NCI-H2081 treated with DMSO at 0.1 percent for 48 hours (cell line): Measurements from ENCODE around the gene SLC9A7.

Experiments
- DNase-seq: peaks from one replicate; lab custom pipeline; 2025; lab: John Stamatoyannopoulos, UW

SLC9A7 gene

GRCh38 chrX:46647251-46647650, 111.7 kb downstream of the SLC9A7 start:
- no peak for DNase-seq

GRCh38 chrX:46645614-46646013, 113.3 kb downstream of the SLC9A7 start:
- no peak for DNase-seq

- DNase-seq = no peak
Observed at GRCh38 chrX:46643636-46644035, 115.3 kb downstream of the SLC9A7 start.

- DNase-seq = no peak
Observed at GRCh38 chrX:46642145-46642544, 116.8 kb downstream of the SLC9A7 start.

GRCh38 chrX:46637938-46638337, 121.0 kb downstream of the SLC9A7 start:
- no peak for DNase-seq

GRCh38 chrX:46636223-46636622, 122.7 kb downstream of the SLC9A7 start:
- DNase-seq = no peak

GRCh38 chrX:46635186-46635585, 123.7 kb downstream of the SLC9A7 start:
- DNase-seq = no peak

- no peak for DNase-seq
Observed at GRCh38 chrX:46634577-46634976, 124.3 kb downstream of the SLC9A7 start.

- no peak for DNase-seq
Observed at GRCh38 chrX:46630141-46630540, 128.8 kb downstream of the SLC9A7 start.

GRCh38 chrX:46628460-46629371, 130.2 kb downstream of the SLC9A7 start:
- no peak for DNase-seq

GRCh38 chrX:46627711-46628419, 131.1 kb downstream of the SLC9A7 start:
- no peak for DNase-seq

GRCh38 chrX:46627062-46627461, 131.9 kb downstream of the SLC9A7 start:
- DNase-seq = no peak

- no peak for DNase-seq
Observed at GRCh38 chrX:46626566-46626965, 132.4 kb downstream of the SLC9A7 start.

GRCh38 chrX:46624090-46624786, 134.7 kb downstream of the SLC9A7 start:
- no peak for DNase-seq

- DNase-seq = no peak
Observed at GRCh38 chrX:46621572-46621971, 137.3 kb downstream of the SLC9A7 start.

GRCh38 chrX:46620505-46620904, 138.4 kb downstream of the SLC9A7 start:
- DNase-seq = no peak

- no peak for DNase-seq
Observed at GRCh38 chrX:46618947-46619346, 140.0 kb downstream of the SLC9A7 start.

GRCh38 chrX:46617906-46618305, 141.0 kb downstream of the SLC9A7 start:
- DNase-seq = no peak

- DNase-seq = no peak
Observed at GRCh38 chrX:46611658-46612362, 147.1 kb downstream of the SLC9A7 start.

- no peak for DNase-seq
Observed at GRCh38 chrX:46610070-46610658, 148.8 kb downstream of the SLC9A7 start.

GRCh38 chrX:46607916-46608315, 151.0 kb downstream of the SLC9A7 start:
- no peak for DNase-seq
